GM11168 (cell line): ENCODE data around the gene NCAPG2.

Source experiments
- in situ Hi-C: fragments of 300-500 bp; cut with MboI; formaldehyde crosslinking; loops from one replicate; pipeline ENCODE4 v1.12.0; 2022; ENCODE audit warnings: low sequenced_read_pairs; ENCODE audit not compliant: unreplicated experiment

NCAPG2 gene

GRCh38 chr7:158606671-158607424 lies 97.8 kb downstream of the NCAPG2 start:
- in situ Hi-C loops, result no loop called here

GRCh38 chr7:158606129-158606528 lies 98.5 kb downstream of the NCAPG2 start:
- in situ Hi-C loops, result no loop called here

GRCh38 chr7:158603773-158604755 lies 100.5 kb downstream of the NCAPG2 start:
- in situ Hi-C loops, result no loop called here

DNA sequence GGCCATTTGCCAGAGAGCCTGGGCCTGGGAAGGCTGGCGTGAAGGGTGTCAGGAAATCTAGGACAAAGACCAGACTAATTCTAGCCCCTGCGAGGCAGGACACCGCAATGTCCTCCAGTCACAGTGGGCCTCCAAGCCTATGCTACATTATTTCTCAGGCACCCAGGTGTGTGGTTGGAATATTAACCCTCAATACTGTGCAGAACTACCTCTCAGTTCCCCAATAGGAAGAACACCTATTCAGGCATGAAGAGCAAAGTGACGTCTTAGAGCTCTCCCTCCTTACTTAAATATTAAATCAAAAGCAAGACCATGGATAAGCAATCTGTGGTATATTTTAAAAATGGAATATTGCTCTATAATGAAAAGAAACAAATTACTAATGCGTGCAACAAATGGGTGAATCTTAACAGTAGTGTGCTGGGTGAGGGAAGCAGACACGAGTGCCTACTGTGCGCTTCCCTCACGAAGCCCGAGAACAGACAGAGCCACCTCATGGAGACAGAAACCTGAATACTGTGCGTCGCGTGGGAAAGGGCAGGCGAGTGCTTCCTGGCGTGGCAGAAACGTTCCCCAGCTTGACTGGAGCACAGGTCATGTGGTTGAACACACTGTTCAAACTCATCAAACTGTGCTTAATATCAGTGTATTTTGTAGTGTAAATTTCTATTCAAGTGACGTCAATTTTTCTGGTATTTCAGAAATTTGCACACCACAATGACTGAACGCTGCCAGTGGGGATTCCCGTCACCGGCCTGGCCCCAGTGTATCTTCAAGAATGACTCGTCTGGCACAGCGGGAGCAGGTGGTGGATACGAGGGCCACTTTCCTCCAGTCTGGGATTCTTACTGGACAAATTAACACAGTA lies 101.5 kb downstream of the NCAPG2 start:
- in situ Hi-C loops, result no loop called here

- in situ Hi-C loops, result no loop called here
Measured at GRCh38 chr7:158602041-158602440, 102.6 kb downstream of the NCAPG2 start.

- in situ Hi-C loops, result no loop called here
Measured at GRCh38 chr7:158601090-158601489, 103.5 kb downstream of the NCAPG2 start.

DNA sequence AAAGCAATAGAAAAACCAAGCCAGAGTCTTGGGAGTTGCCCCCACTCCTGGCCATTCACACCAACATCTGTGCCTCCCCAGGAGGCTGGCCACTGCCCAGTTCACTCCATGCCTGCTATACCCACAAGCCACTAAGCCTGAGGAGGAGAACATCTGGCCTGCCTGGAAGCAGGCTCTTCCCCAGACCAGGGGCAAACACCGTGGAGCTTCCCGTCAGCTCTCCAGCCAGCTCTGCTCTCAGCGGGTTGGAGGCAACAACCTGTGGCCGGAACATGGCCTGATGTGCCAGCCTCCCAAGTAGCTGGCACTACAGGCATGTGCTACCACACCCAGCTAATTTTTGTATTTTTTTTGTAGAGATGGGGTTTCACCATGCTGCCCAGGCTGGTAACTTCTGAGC lies 107.9 kb downstream of the NCAPG2 start:
- in situ Hi-C loops, result no loop called here

GRCh38 chr7:158596309-158596708 lies 108.3 kb downstream of the NCAPG2 start:
- in situ Hi-C loops, result no loop called here

- in situ Hi-C loops, result no loop called here
Measured at GRCh38 chr7:158595068-158595467, 109.5 kb downstream of the NCAPG2 start.

GRCh38 chr7:158592541-158592940 lies 112.1 kb downstream of the NCAPG2 start:
- in situ Hi-C loops, result no loop called here

DNA sequence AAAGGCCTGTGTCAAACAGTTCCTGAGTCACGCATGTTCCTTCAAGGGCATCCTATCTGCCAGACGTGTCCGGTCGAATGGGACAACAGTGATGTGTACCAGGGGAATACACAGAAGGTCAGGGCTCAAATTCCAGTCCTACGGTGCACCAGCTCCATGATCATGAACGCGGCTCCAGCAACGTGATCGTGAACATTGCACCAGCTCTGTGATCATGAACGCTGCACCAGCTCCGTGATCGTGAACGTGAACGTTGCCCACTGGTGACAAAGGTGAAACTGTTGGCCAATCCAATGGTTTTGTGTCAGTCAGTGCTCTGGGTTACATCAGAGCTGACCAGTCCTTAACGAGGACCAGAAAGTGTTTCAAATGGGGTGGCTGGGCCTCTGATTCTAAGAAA lies 112.7 kb downstream of the NCAPG2 start:
- in situ Hi-C loops, result no loop called here

DNA sequence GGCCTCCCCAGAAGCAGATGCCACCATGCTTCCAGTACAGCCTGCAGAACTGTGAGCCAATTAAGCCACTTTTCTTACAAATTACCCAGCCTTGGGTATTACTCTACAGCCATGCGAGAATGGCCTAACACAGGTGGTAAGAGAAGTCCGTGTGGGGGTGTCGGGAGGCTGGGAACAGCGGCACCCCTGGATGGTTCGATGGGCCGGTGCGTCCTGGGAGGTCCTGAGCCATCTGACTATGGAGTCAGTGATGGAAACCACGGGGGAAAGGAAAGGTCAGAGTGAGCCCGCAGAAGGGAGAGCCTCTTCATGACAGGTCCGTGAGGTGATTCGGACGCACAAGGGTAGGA lies 114.4 kb downstream of the NCAPG2 start:
- in situ Hi-C loops, result no loop called here

DNA sequence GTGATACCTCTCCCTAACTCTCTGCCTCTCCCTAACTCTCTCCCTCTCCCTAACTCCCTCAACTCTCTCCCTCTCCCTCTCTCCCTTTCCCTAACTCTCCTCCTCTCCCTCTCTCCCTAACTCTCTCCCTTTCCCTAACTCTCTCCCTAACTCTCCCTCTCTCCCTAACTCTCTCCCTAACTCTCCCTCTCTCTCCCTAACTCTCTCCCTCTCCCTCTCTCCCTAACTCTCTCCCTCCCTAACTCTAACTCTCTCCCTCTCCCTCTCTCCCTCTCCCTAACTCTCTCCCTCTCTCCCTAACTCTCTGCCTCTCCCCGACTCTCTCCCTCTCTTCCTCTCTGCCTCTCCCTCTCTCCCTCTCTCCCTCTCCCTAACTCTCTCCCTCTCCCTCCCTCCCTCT lies 115.0 kb downstream of the NCAPG2 start:
- in situ Hi-C loops, result no loop called here

GRCh38 chr7:158588878-158589442 lies 115.6 kb downstream of the NCAPG2 start:
- in situ Hi-C loops, result no loop called here

DNA sequence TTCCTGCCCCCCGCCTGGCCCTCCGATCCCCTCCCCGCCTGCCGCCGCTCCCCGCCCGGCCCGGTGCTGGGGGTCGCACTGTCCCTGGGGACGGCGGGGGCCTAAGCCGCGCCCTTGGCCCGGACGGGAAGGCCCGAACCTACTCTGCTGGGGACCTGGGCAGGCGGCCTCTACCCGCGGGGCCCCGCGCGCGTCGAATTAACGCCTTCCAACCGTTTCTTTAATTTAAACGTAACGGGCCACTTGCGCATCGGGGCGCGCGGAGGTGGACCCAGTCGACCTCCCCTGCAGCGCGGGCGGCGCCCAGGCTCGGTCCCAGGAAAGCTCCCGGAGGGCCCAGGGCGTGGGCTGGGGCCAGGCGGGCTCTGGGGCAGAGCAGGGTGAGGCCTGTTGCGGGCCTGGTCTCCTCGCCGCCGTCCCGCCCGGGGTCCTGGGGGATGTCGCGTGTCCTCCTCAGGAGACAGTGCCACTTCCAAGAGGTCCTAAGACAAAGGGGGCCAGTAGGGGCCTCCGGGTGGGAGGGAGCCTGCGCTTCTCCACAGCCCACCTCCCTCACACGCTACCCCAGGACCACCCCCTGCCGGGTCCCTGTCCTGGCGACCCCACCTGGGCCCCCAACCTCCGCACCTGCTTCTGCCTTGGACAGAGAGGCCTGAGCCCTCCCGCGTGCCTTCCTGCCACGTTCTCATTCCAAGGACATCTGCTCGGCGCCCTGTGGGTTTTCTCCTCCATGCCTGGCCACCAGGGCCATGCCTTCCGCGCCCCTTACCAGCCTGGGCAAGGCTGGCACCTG lies 116.3 kb downstream of the NCAPG2 start:
- in situ Hi-C loops, result no loop called here

GRCh38 chr7:158587162-158588084 lies 117.2 kb downstream of the NCAPG2 start, which contains the start of gene PTPRN2:
Gene PTPRN2 (minus strand): TSS chr7:158587823.
- in situ Hi-C loops, result no loop called here

DNA sequence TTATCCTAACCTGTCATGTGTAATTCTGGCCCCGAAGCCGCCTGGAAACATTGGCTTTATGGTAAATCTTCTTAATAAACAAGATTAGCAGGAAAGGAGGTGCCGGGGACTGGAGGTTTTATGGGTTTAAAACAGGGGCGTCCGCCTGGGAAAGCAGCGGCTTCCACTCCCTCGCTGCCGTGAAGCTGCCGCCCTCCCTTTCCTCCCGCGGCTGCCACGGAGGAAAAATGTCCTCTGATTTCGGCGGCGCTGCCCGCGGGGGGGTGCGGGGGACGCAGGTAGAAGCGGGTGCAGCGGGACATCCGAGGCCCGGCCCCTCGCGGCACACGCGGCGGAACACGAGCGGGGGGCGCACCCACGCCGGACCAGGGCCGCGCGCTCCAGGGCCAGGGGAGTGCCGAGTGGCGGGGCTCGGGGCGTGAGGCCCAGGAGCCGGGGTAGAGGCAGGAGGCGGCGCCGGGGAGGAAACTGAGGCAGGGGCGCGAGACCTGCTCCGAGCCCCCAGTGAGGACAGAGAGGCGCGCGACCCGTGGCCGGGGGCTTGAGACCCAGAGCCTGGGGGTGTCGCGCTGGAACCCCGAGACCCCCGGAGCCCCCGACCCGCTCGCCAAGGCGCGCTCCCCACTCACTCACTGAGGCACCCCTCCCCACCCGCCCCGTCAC lies 118.0 kb downstream of the NCAPG2 start:
- in situ Hi-C loops, result no loop called here
